NOMO-1 treated with DMSO at 0.1 percent for 48 hours (cell line): ENCODE measurements around the gene NUMBL.
A peak's percentile ranks its signal among the peaks of the same experiment; 100 is the strongest.

Experiments
- DNase-seq: peaks from one replicate; lab custom pipeline; 2025; ENCODE audit not compliant: unreplicated experiment; lab: John Stamatoyannopoulos, UW

NUMBL gene

GRCh38 chr19:40716482-40717324 lies 26.3 kb upstream of the NUMBL start, which contains the start of the genes COQ8B and ITPKC:
COQ8B (minus strand) TSS chr19:40716886; CDS start chr19:40714632, 2,254 bp downstream.
ITPKC (plus strand) TSS chr19:40717112; CDS start chr19:40717136, 24 bp downstream.
- DNase-seq: peak; percentile 87

- no peak for DNase-seq
Measured at GRCh38 chr19:40716031-40716481, 25.6 kb upstream of the NUMBL start.

GRCh38 chr19:40714441-40715299 lies 24.2 kb upstream of the NUMBL start:
- peak; percentile 80 for DNase-seq

GRCh38 chr19:40713939-40714338 lies 23.5 kb upstream of the NUMBL start:
- no peak for DNase-seq

GRCh38 chr19:40709817-40710216 lies 19.4 kb upstream of the NUMBL start:
- DNase-seq: no peak

GRCh38 chr19:40707615-40708014 lies 17.2 kb upstream of the NUMBL start:
- DNase-seq: no peak

- no peak for DNase-seq
Measured at GRCh38 chr19:40705950-40706619, 15.6 kb upstream of the NUMBL start.

GRCh38 chr19:40705362-40705651 lies 14.9 kb upstream of the NUMBL start:
- no peak for DNase-seq

GRCh38 chr19:40704491-40705361 lies 14.3 kb upstream of the NUMBL start:
- DNase-seq: no peak

GRCh38 chr19:40703029-40703755 lies 12.7 kb upstream of the NUMBL start:
- no peak for DNase-seq

GRCh38 chr19:40702337-40703012 lies 12.0 kb upstream of the NUMBL start:
- no peak for DNase-seq

GRCh38 chr19:40701758-40702157 lies 11.3 kb upstream of the NUMBL start:
- DNase-seq: no peak

GRCh38 chr19:40700083-40700482 lies 9.6 kb upstream of the NUMBL start:
- no peak for DNase-seq

GRCh38 chr19:40697007-40697406 lies 6.6 kb upstream of the NUMBL start:
- no peak for DNase-seq

- DNase-seq: no peak
Measured at GRCh38 chr19:40695881-40696280, 5.4 kb upstream of the NUMBL start.

- DNase-seq: no peak
Measured at GRCh38 chr19:40693896-40694295, 3.4 kb upstream of the NUMBL start.

- DNase-seq: no peak
Measured at GRCh38 chr19:40693150-40693788, 2.8 kb upstream of the NUMBL start.

GRCh38 chr19:40692212-40692551 lies 1.7 kb upstream of the NUMBL start:
- no peak for DNase-seq
